HepG2 (cell line): Measurements from ENCODE around the gene SLC25A15. TPM values are rescaled to one million over a fixed set of nuclear protein-coding genes. Genes with fewer than 3 reads are reported as not detected.

Source experiments
- ARNT2 ChIP-seq: sonication (generic); formaldehyde crosslinking; IDR thresholded peaks from 2 replicates; pipeline ENCODE4 v1.8.0; 2022; ENCODE audit warnings: mild to moderate bottlenecking, low read depth, missing genetic modification reagents, moderate library complexity
- ATF3 ChIP-seq: sonication (generic); formaldehyde crosslinking; IDR thresholded peaks from 2 replicates; pipeline ENCODE4 v1.4.0; 2020; ENCODE audit warnings: missing genetic modification reagents
- CBX5 ChIP-seq: sonication (generic); formaldehyde crosslinking; IDR thresholded peaks from 2 replicates; pipeline ENCODE4 v1.4.0; 2020; ENCODE audit warnings: missing genetic modification reagents, borderline replicate concordance
- DDIT3 ChIP-seq: sonication (generic); formaldehyde crosslinking; IDR thresholded peaks from 2 replicates; pipeline ENCODE4 v1.4.0; 2020; ENCODE audit warnings: mild to moderate bottlenecking, missing genetic modification reagents
- HCFC1 ChIP-seq: fragments of 150-350 bp; IDR thresholded peaks from 2 replicates; pipeline ENCODE4 v1.6.1; 2014; ENCODE audit warnings: low read depth, low read length
- HMGA1 ChIP-seq: sonication (generic); formaldehyde crosslinking; conservative IDR thresholded peaks from 2 replicates; pipeline ENCODE4 v1.4.0; 2020; ENCODE audit warnings: missing genetic modification reagents
- HNF4A ChIP-seq: sonication (generic); formaldehyde crosslinking; IDR thresholded peaks from 2 replicates; pipeline ENCODE4 v1.4.0; 2020; ENCODE audit warnings: missing genetic modification reagents
- KDM1A ChIP-seq: IDR thresholded peaks from 2 replicates; pipeline ENCODE4 v1.6.1; 2016; ENCODE audit warnings: missing compliant biosample characterization
- KDM4B ChIP-seq: sonication (generic); formaldehyde crosslinking; IDR thresholded peaks from 2 replicates; pipeline ENCODE4 v1.4.0; 2020; ENCODE audit warnings: missing genetic modification reagents
- LRRFIP1 ChIP-seq: sonication (generic); formaldehyde crosslinking; conservative IDR thresholded peaks from 2 replicates; pipeline ENCODE4 v1.4.0; 2020; ENCODE audit warnings: missing genetic modification reagents
- MXD4 ChIP-seq: IDR thresholded peaks from 2 replicates; pipeline ENCODE4 v1.6.1; 2016; ENCODE audit warnings: mild to moderate bottlenecking, missing biosample characterization, missing genetic modification reagents
- MZF1 ChIP-seq: sonication (generic); formaldehyde crosslinking; IDR thresholded peaks from 2 replicates; pipeline ENCODE4 v1.8.1; 2023; ENCODE audit warnings: mild to moderate bottlenecking, missing genetic modification reagents, borderline replicate concordance
- NAIF1 ChIP-seq: sonication (generic); formaldehyde crosslinking; IDR thresholded peaks from 2 replicates; pipeline ENCODE4 v1.5.0; 2020; ENCODE audit warnings: mild to moderate bottlenecking, missing genetic modification reagents, borderline replicate concordance
- NCOR1 ChIP-seq: fragments of 200-600 bp; sonication (generic); IDR thresholded peaks from 2 replicates; pipeline ENCODE4 v1.7.0; 2017; ENCODE audit warnings: antibody characterized with exemption, low read length, borderline replicate concordance
- SMARCE1 ChIP-seq: fragments of 450-650 bp; IDR thresholded peaks from 2 replicates; pipeline ENCODE4 v1.6.1; 2017; ENCODE audit warnings: borderline replicate concordance
- STAT5B ChIP-seq: sonication (generic); formaldehyde crosslinking; IDR thresholded peaks from 2 replicates; pipeline ENCODE4 v1.4.0; 2020; ENCODE audit warnings: missing genetic modification reagents
- ZBTB8A ChIP-seq: sonication (generic); formaldehyde crosslinking; IDR thresholded peaks from 2 replicates; pipeline ENCODE4 v1.4.0; 2020; ENCODE audit warnings: mild to moderate bottlenecking, low read depth, missing genetic modification reagents, borderline replicate concordance
- ZKSCAN5 ChIP-seq: sonication (generic); formaldehyde crosslinking; IDR thresholded peaks from 2 replicates; pipeline ENCODE4 v1.5.1; 2020; ENCODE audit warnings: mild to moderate bottlenecking, missing genetic modification reagents
- ZNF251 ChIP-seq: sonication (generic); formaldehyde crosslinking; IDR thresholded peaks from 2 replicates; pipeline ENCODE4 v1.9.0; 2021; ENCODE audit warnings: mild to moderate bottlenecking, missing genetic modification reagents
- ZNF512 ChIP-seq: sonication (generic); formaldehyde crosslinking; IDR thresholded peaks from 2 replicates; pipeline ENCODE4 v1.4.0; 2020; ENCODE audit warnings: mild to moderate bottlenecking, missing genetic modification reagents
- ZNF773 ChIP-seq: sonication (generic); formaldehyde crosslinking; IDR thresholded peaks from 2 replicates; pipeline ENCODE4 v1.4.0; 2020; ENCODE audit warnings: missing genetic modification reagents, borderline replicate concordance
- polyA plus RNA-seq, 8 experiments: library from polyadenylated mRNA; depleted of rRNA in 3 of 8; stranded (reverse) in 7 of 8; unstranded in 1 of 8; fragments of >200 nt; fragmentation: Illumina TruSeq in 4 of 8; extraction: Trizol in 4 of 8; gene quantifications; 2 replicates each; pipeline versions ENCODE4 v1.2.1 to v1.2.3, GENCODE V29; 2011 to 2016; ENCODE audit warnings: low read depth in 4 of 8, missing spikeins in 1 of 8, mixed read lengths in 1 of 8; ENCODE audit not compliant: insufficient read depth in 1 of 8
- total RNA-seq, 5 experiments: library from RNA; depleted of rRNA; stranded (reverse); fragments of >200 nt; fragmentation: Illumina TruSeq; extraction: Trizol; gene quantifications; 2 replicates each; pipeline ENCODE4 v1.2.3, GENCODE V29; 2016; ENCODE audit warnings: low read depth in 1 of 5
- TF ChIP-seq, protein P1 (sequence below): sonication (generic); formaldehyde crosslinking; IDR thresholded peaks from 2 replicates; pipeline ENCODE4 v1.4.0; 2020; ENCODE audit warnings: mild to moderate bottlenecking, missing genetic modification reagents
- TF ChIP-seq, protein P2 (sequence below): sonication (generic); formaldehyde crosslinking; IDR thresholded peaks from 2 replicates; pipeline ENCODE4 v1.5.1; 2020; ENCODE audit warnings: missing genetic modification reagents, mild to moderate bottlenecking, borderline replicate concordance

The SLC25A15 gene
- total and polyA plus RNA-seq, 2 of the 13 experiments (the other 11 are each of a cell fraction or from before 2014, with no cell fraction given) = 17.3 to 39.1 TPM

GRCh38 chr13:40786568-40786996, 2.8 kb upstream of the SLC25A15 start (continued):
- TF ChIP-seq LRRFIP1 (no peak), ZBTB8A (CRISPR knock-in tag) (no peak), KDM1A (CRISPR knock-in tag) (peak; percentile 71; the same call in 1 of the 2 replicates), ATF3 (peak; percentile 84), NAIF1 (CRISPR knock-in tag) (no peak), STAT5B (CRISPR knock-in tag) (no peak), SMARCE1 (no peak), ZKSCAN5 (CRISPR knock-in tag) (no peak), ZNF773 (no peak), HCFC1 (no peak), NCOR1 (peak; percentile 50; the same call in 1 of the 2 replicates), ARNT2 (CRISPR knock-in tag) (no peak), MXD4 (peak; percentile 39; the same call in 1 of the 2 replicates), ZNF512 (CRISPR knock-in tag) (no peak), ZNF251 (CRISPR knock-in tag) (no peak), KDM4B (no peak), HNF4A (CRISPR knock-in tag) (peak; percentile 81), CBX5 (peak; percentile 73; the same call in 1 of the 2 replicates), HMGA1 (no peak), MZF1 (no peak), DDIT3 (peak; percentile 54; the same call in 1 of the 2 replicates)
- TF ChIP-seq, protein P1, sequence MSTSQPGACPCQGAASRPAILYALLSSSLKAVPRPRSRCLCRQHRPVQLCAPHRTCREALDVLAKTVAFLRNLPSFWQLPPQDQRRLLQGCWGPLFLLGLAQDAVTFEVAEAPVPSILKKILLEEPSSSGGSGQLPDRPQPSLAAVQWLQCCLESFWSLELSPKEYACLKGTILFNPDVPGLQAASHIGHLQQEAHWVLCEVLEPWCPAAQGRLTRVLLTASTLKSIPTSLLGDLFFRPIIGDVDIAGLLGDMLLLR = no peak
- TF ChIP-seq, protein P2, sequence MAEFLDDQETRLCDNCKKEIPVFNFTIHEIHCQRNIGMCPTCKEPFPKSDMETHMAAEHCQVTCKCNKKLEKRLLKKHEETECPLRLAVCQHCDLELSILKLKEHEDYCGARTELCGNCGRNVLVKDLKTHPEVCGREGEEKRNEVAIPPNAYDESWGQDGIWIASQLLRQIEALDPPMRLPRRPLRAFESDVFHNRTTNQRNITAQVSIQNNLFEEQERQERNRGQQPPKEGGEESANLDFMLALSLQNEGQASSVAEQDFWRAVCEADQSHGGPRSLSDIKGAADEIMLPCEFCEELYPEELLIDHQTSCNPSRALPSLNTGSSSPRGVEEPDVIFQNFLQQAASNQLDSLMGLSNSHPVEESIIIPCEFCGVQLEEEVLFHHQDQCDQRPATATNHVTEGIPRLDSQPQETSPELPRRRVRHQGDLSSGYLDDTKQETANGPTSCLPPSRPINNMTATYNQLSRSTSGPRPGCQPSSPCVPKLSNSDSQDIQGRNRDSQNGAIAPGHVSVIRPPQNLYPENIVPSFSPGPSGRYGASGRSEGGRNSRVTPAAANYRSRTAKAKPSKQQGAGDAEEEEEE (CRISPR knock-in tag) = no peak
